PC-3 (cell line): ENCODE measurements around the gene SYT9.

Experiments used
- EZH2 ChIP-seq: fragments of 300-600 bp; sonication (generic); IDR thresholded peaks from one replicate; pipeline ENCODE4 v1.6.1; 2017; ENCODE audit warnings: antibody characterized with exemption, mild to moderate bottlenecking, low read length; ENCODE audit not compliant: unreplicated experiment
- EZH2phosphoT487 ChIP-seq: fragments of 300-600 bp; sonication (generic); IDR thresholded peaks from 2 replicates; pipeline ENCODE4 v1.6.1; 2018; ENCODE audit warnings: mild to moderate bottlenecking, antibody characterized with exemption, low read length, borderline replicate concordance
- TF ChIP-seq, protein P1 (sequence below): fragments of 300-600 bp; sonication (generic); conservative IDR thresholded peaks from 2 replicates; pipeline ENCODE4 v1.5.1; 2017; ENCODE audit warnings: antibody characterized with exemption, low read depth, mild to moderate bottlenecking, low read length

DNA sequence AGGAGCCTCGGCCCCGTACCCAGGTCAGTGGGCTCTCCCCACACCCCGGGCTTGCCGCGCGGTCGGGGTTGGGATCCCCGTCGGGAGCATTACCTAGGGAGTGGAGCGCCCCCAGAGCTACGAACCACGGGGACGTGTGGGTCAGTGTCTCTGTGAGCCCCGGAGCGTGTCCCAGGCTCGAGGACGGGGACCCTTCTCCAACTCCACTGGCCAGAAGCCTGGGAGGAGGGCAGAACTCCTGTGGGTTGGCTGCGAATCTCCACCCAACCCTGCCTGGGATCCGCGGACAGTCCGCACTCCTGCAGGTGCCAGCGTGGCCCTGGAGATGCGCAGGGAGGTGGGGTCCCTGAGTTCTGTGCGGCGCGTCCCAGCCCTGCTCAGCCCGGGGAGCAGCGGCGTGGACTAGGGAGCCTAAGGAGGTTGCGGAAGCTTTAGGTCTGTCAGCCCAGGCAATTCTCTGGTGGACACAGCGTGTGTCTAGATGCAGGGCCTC, 262.4 kb downstream of the SYT9 start:
- TF ChIP-seq, protein P1, sequence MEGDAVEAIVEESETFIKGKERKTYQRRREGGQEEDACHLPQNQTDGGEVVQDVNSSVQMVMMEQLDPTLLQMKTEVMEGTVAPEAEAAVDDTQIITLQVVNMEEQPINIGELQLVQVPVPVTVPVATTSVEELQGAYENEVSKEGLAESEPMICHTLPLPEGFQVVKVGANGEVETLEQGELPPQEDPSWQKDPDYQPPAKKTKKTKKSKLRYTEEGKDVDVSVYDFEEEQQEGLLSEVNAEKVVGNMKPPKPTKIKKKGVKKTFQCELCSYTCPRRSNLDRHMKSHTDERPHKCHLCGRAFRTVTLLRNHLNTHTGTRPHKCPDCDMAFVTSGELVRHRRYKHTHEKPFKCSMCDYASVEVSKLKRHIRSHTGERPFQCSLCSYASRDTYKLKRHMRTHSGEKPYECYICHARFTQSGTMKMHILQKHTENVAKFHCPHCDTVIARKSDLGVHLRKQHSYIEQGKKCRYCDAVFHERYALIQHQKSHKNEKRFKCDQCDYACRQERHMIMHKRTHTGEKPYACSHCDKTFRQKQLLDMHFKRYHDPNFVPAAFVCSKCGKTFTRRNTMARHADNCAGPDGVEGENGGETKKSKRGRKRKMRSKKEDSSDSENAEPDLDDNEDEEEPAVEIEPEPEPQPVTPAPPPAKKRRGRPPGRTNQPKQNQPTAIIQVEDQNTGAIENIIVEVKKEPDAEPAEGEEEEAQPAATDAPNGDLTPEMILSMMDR: no peak
- TF ChIP-seq EZH2 (peak; percentile 45), EZH2phosphoT487 (no peak)
